WTC11 (cell line): ENCODE data around the gene CHST15.

Experiments used
- CREB1 ChIP-seq: sonication (generic); formaldehyde crosslinking; IDR thresholded peaks from 2 replicates; pipeline ENCODE4 v1.8.0; 2023; ENCODE audit warnings: mild to moderate bottlenecking, missing genetic modification reagents
- CTCF ChIP-seq: fragments of 200-600 bp; IDR thresholded peaks from 2 replicates; pipeline ENCODE4 v1.8.0; 2022; ENCODE audit warnings: antibody characterized with exemption
- IRF2 ChIP-seq: sonication (generic); formaldehyde crosslinking; IDR thresholded peaks from 2 replicates; pipeline ENCODE4 v1.8.0; 2022; ENCODE audit warnings: low read depth, missing genetic modification reagents, borderline replicate concordance
- TCF7 ChIP-seq: sonication (generic); formaldehyde crosslinking; IDR thresholded peaks from 2 replicates; pipeline ENCODE4 v1.8.0; 2022; ENCODE audit warnings: mild to moderate bottlenecking, low read depth, missing genetic modification reagents, moderate library complexity

- no peak for TF ChIP-seq TCF7
- no peak for TF ChIP-seq CREB1 (CRISPR knock-in tag)
- peak; percentile 100 for TF ChIP-seq CTCF
- no peak for TF ChIP-seq IRF2 (CRISPR knock-in tag)
Observed at GRCh38 chr10:123994417-123995081, 98.8 kb downstream of the CHST15 start.
